ENCODE results near the gene KDM2A. TPM values are rescaled to one million over a fixed set of nuclear protein-coding genes. Genes with fewer than 3 reads are reported as not detected.

The KDM2A gene
- polyA plus RNA-seq, 3 donors = 14.9 to 36.4 (median 34.0) TPM

GRCh38 chr11:67285541-67286498 lies 166.8 kb downstream of the KDM2A start:
- H3K27ac ChIP-seq (ENCODE audit: low read depth, low read length) = no peak overlapping the region
- WGBS, 3 donors = 61 to 90% (median 70%) methylated on average over 38 to 39 of the region's 39 CpGs

DNA sequence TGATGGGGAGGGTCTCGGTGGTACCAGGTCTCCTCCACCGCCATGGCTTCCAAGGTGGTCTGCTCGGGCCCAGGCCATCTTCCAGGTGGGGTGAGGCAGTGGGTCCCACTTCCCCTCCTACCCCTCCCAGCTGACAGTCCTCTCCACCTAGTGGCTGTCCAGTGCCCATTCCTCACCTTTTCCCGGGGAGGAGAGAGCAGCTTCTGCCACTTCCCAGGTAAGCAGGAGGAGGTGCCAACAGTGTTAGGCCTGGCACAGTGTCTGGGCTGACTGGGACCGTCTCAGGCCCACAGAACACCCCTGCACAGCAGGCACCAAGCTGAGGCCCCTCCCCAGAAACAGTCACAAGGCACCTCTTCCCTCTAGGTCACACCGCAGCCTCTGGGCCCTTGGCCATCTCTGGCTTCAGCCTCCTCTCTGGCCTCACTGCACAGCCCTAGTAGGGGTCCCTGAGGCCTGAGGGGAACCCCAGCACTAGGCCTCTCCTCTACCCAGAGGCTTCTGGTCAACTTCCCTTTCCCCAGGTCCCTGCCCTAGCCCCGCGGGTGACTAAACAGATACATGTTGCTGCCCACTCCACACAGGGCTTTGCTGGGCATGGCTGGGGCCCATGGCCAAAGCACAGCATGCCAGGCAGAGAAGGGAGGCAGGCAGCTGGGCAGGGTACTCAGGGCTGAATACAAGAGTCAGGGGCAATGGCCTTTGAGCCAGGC lies 167.7 kb downstream of the KDM2A start:
- WGBS, 3 donors = 55 to 76% (median 60%) methylated on average over 8 of the region's 8 CpGs
- H3K27ac ChIP-seq (ENCODE audit: low read depth, low read length) = peak overlapping the region; percentile 94

GRCh38 chr11:67287355-67288197 lies 168.5 kb downstream of the KDM2A start:
- H3K27ac ChIP-seq (ENCODE audit: low read depth, low read length) = peak overlapping the region; percentile 94
- WGBS, 3 donors = 54 to 80% (median 57%) methylated on average over 14 of the region's 14 CpGs

DNA sequence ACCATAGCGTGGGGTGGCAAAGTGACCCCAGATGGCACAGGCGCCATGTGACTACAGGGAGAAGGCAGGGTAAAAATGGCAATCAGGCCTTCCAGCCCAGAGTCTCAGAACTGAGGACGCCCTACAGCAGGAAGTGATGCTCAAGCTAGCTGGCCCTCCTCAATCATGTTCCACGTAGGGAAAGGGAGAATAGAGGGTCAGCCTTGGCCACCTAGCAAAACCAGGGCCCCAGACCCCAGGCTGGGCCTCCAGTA lies 169.1 kb downstream of the KDM2A start:
- H3K27ac ChIP-seq (ENCODE audit: low read depth, low read length) = peak overlapping the region; percentile 94
- 19 to 44% (median 25%) methylated on average over 4 of the region's 4 CpGs for WGBS, 3 donors

DNA sequence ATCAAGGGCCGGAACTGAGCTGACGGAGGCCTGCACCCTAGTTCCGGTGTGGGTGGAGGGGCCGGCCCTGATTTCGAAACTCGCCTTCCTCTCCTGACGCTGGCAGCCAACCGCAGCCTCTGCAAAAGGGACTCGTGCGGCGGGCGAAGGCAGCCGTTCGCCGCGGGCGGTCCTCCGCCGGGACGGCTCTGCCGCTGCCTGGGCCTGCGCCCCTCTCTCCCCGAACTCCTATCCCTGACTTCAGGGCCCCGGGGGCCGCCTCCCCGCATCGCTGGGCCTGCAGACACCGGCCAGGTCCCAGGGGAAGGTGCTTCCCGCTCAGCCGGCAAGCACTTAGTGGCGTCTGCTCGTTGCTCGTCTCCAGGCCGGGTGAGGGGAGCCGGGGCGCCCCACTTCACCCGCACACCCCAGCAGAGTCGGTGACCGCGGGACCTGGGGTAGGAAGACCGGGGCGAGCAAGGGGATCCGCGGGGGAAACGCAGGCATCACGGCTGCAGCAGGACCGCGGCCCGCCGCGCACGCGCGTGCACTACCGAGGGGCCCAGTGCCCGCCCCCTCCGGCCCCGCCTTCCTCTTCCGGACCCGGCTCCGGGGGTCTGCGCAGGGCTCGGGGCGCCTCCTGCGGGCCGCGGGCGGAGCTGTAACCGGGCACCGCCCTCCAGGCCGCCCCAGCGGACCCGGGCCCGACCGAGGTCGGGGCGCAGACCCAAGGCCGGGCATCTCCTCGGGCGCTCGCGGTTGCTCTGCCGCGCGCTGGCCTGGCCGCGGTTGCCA lies 169.6 kb downstream of the KDM2A start:
- 0 to 1% (median 0%) methylated on average over 53 to 87 of the region's 87 CpGs for WGBS, 3 donors
- H3K27ac ChIP-seq (ENCODE audit: low read depth, low read length) = peak overlapping the region; percentile 94

- peak within 1 kb of the TSS; percentile 94 for H3K27ac ChIP-seq (ENCODE audit: low read depth, low read length)
- WGBS, 3 donors = 0 to 1% (median 1%) methylated on average over 20 to 44 of the region's 56 CpGs
Measured at GRCh38 chr11:67289226-67289650, 170.2 kb downstream of the KDM2A start, which contains the start of gene ANKRD13D. TSS of gene ANKRD13D (plus strand) at chr11:67289303. CDS start at chr11:67289461, 158 bp downstream.

DNA sequence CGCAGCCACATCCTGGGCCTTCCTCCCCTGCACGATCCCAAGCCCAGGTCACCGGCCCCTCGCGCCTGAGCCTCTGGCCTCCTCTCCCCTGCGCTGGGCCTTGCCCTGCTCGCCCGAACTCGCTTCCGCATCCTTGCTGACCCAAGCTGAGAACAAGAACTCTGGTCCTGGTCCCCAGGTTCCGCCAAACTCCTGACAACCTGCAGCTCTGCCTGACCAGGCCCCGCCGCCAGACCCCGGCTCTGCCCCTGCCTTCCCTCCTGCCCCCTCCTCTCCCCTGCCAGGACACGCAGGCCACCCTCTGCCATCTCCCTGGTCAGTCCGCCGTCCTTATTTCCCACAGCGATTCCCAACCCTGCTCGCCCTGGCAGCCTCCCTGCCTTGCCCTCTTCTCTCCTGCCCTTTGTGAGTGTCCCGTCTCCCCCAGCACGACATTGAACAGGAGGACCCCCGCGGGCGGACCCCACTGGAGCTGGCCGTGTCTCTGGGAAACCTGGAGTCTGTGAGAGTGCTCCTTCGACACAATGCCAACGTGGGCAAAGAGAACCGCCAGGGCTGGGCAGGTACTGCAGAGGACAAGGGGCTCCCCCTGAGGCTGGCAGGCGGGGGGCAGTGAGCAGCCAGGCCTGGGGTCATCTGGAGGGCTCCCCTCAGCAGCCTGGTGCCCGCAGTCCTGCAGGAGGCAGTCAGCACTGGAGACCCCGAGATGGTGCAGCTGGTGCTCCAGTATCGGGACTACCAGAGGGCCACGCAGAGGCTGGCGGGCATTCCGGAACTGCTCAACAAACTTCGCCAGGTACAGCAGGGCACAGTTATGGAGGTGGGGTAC lies 170.8 kb downstream of the KDM2A start:
- 29 to 32% (median 30%) methylated on average over 33 to 36 of the region's 36 CpGs for WGBS, 3 donors
- H3K27ac ChIP-seq (ENCODE audit: low read depth, low read length) = no peak overlapping the region

GRCh38 chr11:67290801-67291200 lies 171.7 kb downstream of the KDM2A start:
- WGBS, 3 donors = 71 to 89% (median 78%) methylated on average over 7 of the region's 7 CpGs
- H3K27ac ChIP-seq (ENCODE audit: low read depth, low read length) = no peak overlapping the region

DNA sequence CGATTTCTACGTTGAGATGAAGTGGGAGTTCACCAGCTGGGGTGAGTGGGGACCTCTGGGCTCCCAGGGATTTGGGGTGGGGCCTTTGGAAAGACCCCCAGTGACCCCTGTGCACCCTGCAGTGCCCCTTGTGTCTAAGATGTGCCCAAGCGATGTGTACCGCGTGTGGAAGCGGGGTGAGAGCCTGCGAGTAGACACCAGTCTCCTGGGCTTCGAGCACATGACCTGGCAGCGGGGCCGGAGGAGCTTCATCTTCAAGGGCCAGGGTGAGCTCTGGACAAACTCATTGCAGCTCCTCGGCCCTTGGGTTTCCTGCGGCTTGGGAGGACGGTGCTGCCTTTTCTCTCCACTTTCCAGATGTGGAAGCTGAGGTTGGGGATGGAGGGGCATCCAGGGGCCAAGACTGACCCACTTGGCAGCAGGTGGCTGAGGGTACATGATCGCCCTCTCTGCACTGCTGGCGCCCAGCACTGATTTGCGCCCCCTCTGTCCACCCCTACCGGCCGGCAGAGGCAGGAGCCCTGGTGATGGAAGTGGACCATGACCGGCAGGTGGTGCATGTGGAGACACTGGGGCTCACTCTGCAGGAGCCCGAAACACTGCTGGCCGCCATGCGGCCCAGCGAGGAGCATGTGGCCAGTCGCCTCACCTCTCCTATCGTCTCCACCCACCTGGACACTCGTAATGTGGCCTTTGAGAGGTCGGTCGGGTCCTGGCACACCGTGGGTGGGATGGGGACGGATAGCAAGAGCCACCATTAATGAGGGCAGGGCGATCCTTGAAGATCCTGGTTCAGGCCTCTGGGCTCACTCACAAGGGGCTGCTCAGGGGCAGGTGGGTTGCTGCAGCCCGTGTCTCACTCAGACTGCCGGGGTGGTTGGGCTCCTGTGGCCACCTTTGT lies 172.7 kb downstream of the KDM2A start:
- WGBS, 3 donors = 87 to 93% (median 91%) methylated on average over 33 of the region's 33 CpGs

DNA sequence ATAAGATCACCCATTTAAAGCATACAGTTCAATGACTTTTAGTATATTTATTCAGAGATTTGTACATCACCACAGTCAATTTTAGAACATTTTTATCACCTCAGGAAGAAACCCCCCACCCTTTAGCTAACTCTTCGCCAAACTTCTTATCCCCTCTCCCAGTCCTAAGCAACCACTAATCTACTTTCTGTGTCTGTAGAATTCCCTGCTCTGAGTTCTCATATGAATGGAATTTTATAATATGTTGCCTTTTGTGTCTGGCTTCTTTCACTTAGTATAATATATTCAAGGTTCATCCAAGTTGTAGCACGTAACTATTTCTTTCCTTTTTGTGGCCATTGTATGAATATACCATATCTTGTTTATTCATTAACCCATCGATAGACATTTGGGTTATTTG lies 173.6 kb downstream of the KDM2A start:
- WGBS, 3 donors = 56 to 60% (median 60%) methylated on average over 3 of the region's 3 CpGs
- no peak overlapping the region for H3K27ac ChIP-seq (ENCODE audit: low read depth, low read length)

More for the DNA sequence above, 172.7 kb downstream of the KDM2A start:
- no peak overlapping the region for H3K27ac ChIP-seq (ENCODE audit: low read depth, low read length)

DNA sequence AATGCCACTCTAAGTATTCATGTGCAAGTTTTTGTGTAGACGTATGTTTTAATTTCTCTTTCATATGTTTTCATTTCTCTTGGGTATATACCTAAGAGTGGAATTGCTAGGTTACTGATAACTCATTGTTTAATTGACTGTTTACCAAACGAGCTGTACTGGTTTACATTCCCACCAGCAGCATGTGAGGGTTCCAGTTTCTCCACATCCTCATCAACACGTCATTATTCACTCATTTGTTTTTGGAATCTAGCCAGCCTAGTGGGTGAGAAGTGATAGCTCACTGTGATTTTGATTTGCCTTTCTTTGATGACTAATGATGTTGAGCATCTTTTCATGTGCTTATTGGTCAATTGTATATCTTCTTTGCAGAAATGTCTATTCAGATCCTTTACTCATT lies 174.0 kb downstream of the KDM2A start:
- no peak overlapping the region for H3K27ac ChIP-seq (ENCODE audit: low read depth, low read length)
- 41 to 47% (median 46%) methylated on average over 3 of the region's 3 CpGs for WGBS, 3 donors

GRCh38 chr11:67295846-67296245 lies 176.8 kb downstream of the KDM2A start:
- H3K27ac ChIP-seq (ENCODE audit: low read depth, low read length) = no peak overlapping the region
- 96 to 100% (median 97%) methylated on average over 1 of the region's 1 CpG for WGBS, 3 donors

- H3K27ac ChIP-seq (ENCODE audit: low read depth, low read length) = no peak overlapping the region
- 93 to 97% (median 94%) methylated on average over 7 of the region's 7 CpGs for WGBS, 3 donors
Measured at GRCh38 chr11:67298786-67299185, 179.7 kb downstream of the KDM2A start.

GRCh38 chr11:67299471-67300191 lies 180.6 kb downstream of the KDM2A start:
- WGBS, 3 donors = 93 to 94% (median 94%) methylated on average over 26 to 29 of the region's 29 CpGs
- no peak overlapping the region for H3K27ac ChIP-seq (ENCODE audit: low read depth, low read length)

DNA sequence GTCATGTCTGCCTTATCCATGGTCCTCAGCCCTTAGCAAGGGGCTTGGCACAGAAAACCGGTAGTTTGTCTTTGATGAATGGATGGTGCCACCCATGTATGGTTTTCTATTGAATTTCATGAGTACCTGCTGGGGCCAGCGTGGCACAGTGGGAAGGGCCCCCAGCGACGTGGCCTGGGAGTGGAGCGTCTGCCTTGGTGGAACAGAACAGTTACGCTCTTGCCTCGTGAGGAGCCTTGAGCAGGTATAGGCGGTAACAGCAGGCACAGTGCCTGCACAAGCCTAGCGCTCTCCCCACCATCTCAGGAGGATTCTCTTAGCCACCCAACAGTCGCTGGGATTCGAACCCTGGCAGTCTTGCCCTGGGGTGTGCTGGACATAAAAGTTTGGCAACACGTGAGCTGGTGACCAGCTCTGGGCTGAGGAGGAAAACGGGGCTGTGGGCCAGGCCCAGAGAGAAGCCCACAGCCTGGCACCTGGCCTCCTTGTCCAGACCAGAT lies 181.2 kb downstream of the KDM2A start:
- 93 to 97% (median 93%) methylated on average over 13 of the region's 13 CpGs for WGBS, 3 donors
- H3K27ac ChIP-seq (ENCODE audit: low read depth, low read length) = no peak overlapping the region

Measured in adipose tissue (tissue), 3 donors.